GM11168 (cell line): Measurements from ENCODE around the gene CRAT.

ENCODE experiments used
- in situ Hi-C: fragments of 300-500 bp; cut with MboI; formaldehyde crosslinking; loops from one replicate; pipeline ENCODE4 v1.12.0; 2022; ENCODE audit warnings: low sequenced_read_pairs; ENCODE audit not compliant: unreplicated experiment

Gene CRAT

DNA sequence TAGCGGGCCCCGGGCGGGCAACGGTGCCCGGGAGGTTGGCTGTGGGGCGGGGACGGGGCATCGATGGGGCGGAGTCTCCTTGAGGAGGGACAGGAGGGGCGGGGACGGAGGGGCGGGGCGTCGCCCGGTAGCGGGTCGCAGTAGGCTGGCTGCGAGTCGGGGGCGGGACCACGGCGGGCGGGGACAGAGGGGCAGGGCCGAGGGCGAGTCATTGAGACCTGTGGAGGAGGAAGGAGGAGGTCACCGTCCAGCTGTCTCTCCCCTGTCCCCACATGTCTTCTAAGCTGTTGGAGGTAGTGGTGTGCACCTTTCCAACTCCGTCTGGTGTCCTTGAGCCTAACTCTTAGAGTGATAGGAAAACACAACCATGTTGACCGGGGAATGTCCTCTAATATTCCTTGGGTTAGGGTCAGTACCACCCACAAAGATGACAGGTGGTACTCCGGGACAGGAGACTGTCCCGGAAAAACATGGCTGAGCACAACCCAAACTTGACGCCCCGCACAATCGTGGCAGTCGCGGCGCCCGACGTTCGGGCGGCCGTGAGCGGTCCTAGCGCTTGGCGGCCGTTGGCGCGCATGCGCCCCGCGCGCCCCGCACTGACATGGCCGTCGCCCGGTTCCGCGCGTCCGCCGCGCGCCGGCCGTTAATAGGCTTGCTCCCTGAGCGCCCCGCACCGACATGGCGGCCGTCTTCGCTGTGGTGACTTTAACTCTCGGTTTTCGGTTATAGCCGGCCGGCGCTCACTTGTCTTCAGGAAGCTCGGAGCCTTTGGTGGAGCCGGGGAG is at the start of gene CRAT, which contains the start of gene PTPA:
Gene CRAT (minus strand): TSS at position 54 of the 788 bp plus-strand sequence. CDS start 284 bp downstream, outside the sequence.
Gene PTPA (plus strand): TSS at position 676 of the 788 bp plus-strand sequence. CDS start 186 bp downstream, outside the sequence.
- in situ Hi-C loops: no loop called here

- in situ Hi-C loops: no loop called here
Measured at GRCh38 chr9:129156163-129156562, 45.6 kb upstream of the CRAT start.

DNA sequence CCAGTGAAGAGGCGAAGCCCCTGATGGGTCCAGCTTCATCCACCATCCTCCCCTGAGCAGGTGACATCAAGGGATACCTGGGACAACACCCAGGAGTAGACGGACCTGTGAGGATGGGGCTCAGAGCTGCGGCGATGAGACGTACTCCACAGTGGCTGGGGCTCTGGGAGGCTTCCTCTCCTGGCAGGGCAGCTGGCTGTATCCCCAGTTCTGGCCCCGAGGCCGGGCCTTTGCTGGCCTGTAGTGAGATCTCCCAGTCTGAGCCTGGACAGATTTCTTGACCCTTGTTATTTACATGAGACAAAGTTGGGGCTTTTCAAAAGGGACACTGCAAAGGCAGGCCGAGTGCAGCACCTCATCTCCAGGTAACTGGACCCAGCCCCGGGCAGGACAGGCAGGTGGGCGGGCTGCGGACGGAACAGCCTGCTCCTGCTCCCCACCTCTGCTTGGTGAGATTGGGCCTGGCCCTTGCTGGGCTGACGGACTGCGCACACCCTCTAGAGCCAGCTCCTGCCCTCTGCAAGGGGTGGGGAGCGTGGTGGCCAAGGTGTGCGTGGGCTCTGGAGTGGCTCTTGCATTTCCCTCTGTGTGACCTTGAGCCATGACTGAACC is 44.4 kb upstream of the CRAT start:
- in situ Hi-C loops: no loop called here

DNA sequence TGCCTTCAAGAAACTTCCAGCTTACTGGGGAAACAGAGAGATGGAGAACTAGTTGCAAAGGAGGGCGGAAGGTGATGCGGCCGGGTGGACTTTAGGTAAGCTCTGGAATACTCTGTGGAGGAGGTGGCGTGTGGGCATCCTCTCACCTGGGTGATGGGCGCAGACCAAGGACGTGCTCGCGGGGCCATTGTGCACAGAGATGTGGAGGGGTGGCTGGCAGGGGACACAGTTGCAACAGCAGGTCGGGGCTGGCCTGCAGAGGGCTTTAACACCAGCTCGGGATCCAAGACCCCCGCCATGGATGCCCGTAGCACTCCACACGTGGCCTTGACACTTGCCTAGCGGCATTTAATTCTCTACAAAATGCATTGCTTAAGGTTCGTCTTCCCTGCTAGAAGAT is 40.9 kb upstream of the CRAT start:
- in situ Hi-C loops: no loop called here

DNA sequence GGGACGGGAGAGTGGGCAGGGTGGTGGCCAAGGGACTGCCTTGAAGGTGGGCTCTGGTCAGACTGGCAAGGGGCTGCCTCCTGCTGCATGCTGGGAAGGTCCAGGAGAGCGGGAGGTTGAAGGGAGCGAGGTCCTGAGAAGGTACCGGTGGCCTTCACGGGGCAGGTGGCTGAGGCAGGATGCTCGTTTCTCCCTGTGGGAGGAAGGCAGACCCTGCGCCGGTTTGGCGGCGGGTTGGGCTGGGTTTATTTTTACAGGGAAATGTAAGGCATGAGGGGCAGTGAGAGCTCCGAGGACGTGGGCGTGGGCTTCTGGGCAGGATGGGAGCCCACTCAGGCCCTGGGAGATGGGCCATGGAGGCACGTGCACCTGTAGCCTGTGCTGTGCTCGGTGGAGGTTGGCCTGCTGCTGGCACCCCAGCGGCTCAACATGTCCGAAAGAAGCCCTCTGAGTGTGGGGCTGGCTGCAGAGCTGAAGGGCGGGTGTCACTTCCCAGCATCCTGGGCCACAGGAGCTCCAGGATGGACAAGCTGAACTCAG is 40.1 kb upstream of the CRAT start:
- in situ Hi-C loops: no loop called here

DNA sequence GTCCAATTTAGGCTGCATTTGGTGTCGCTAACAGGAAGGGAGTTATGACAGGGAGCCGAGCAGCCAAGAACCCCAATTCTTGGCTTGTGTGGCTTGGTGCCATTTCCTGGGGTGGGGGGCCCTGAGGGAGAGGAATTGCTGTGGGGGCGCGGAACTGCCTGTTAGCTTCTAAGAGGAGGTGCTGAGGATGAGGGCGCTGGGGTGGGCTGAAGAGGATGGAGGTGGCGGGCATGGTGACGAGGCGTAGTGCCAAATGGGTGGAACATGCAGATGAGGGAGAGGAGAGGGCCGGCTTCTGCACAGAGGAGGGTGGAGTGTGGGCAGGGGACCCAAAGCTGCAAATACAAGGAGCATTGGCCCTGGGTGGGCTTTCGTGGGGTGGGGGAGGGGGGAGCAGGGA is 39.5 kb upstream of the CRAT start:
- in situ Hi-C loops: no loop called here

DNA sequence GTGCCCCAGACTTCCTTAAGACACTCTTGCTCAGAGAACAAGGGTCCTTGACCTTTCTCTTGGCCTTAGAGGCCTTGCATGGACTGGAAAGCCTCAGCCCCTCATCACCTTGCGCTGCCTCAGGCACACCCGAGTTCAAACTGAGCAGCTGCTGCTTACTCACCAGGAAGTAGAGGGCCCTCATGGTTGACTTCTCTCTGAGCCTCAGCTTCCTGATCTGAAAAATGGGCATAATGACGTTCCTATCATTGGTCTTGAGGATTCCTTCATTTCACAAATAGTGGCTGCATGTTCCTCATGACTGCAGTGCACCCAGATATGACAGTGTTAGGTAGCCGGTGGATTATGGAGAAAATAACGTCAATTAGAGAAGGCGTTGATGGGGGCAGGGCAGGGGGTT is 38.8 kb upstream of the CRAT start:
- in situ Hi-C loops: no loop called here

GRCh38 chr9:129148463-129149204 is 38.0 kb upstream of the CRAT start:
- in situ Hi-C loops: no loop called here

- in situ Hi-C loops: no loop called here
Measured at GRCh38 chr9:129146441-129146941, 35.9 kb upstream of the CRAT start.

- in situ Hi-C loops: no loop called here
Measured at GRCh38 chr9:129145841-129146292, 35.3 kb upstream of the CRAT start.

- in situ Hi-C loops: no loop called here
Measured at GRCh38 chr9:129145316-129145715, 34.7 kb upstream of the CRAT start.

GRCh38 chr9:129143031-129143927 is 32.7 kb upstream of the CRAT start:
- in situ Hi-C loops: no loop called here

- in situ Hi-C loops: no loop called here
Measured at GRCh38 chr9:129142138-129142935, 31.7 kb upstream of the CRAT start.

- in situ Hi-C loops: no loop called here
Measured at GRCh38 chr9:129141066-129142041, 30.8 kb upstream of the CRAT start.

DNA sequence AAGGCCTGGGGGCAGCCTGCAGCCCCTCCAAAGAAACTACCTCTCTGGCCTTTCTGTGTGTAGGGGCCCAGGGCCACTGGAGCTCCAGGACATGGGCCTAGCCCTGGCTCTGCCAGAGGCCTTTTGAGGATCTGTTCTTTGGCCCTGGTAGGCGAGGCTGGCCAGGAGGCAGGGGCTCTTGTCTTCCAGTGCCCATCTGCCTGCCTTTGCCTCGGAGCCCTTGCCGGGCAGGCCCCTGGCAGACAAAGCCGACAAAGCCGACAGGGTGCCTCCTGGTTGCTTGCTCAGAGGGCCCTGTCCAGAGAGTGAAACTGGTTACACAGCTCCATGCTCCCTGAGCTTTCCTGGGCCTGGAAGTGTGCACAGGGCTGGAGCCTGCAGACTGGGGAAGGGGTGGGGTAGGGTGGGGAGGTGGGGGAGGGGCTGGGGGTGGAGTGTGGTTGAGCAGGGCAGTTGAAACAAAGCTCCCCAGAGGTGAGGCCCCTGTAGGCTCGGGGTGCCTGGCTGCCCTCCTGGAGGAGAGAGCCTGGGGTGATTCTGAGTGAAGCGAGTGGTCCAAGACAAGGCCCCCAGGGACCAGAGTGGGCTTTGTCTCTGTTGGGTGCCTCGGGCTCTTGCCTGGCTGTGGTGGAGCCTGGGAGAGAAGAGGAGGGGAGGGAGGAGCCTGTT is 29.9 kb upstream of the CRAT start:
- in situ Hi-C loops: no loop called here

- in situ Hi-C loops: no loop called here
Measured at GRCh38 chr9:129139993-129140396, 29.4 kb upstream of the CRAT start.
